ENCODE measurements around the gene TMEM165.

GRCh38 chr4:55372259-55372658, 23.5 kb upstream of the TMEM165 start:
- TF ChIP-seq POLR2A (IDR thresholded peaks at IDR 0.05; ENCODE audit: low read depth, low read length) (no peak), CTCF (IDR thresholded peaks at IDR 0.05; ENCODE audit: extremely low read depth in 1 of 2, insufficient read depth in 1 of 2, low read depth in 1 of 2, low read length in 2 of 2) (no peak), MAX (IDR thresholded peaks at IDR 0.05; ENCODE audit: insufficient read depth, insufficient read length) (no peak), POLR2AphosphoS5 (IDR thresholded peaks at IDR 0.05; ENCODE audit: insufficient read depth, low read depth, low read length) (no peak), EZH2 (IDR thresholded peaks at IDR 0.05; ENCODE audit: borderline replicate concordance, low read depth, low read length, severe bottlenecking) (no peak), FOS (IDR thresholded peaks at IDR 0.05; ENCODE audit: borderline replicate concordance, insufficient read depth, low read length) (no peak), MYC (IDR thresholded peaks at IDR 0.05; ENCODE audit: low read depth, low read length) (no peak), JUN (IDR thresholded peaks at IDR 0.05; ENCODE audit: borderline replicate concordance, insufficient read depth, insufficient read length, low read depth) (no peak)

All from endothelial cell of umbilical vein (primary cell).